ENCODE data around the gene MMEL1.

MMEL1 gene

DNA sequence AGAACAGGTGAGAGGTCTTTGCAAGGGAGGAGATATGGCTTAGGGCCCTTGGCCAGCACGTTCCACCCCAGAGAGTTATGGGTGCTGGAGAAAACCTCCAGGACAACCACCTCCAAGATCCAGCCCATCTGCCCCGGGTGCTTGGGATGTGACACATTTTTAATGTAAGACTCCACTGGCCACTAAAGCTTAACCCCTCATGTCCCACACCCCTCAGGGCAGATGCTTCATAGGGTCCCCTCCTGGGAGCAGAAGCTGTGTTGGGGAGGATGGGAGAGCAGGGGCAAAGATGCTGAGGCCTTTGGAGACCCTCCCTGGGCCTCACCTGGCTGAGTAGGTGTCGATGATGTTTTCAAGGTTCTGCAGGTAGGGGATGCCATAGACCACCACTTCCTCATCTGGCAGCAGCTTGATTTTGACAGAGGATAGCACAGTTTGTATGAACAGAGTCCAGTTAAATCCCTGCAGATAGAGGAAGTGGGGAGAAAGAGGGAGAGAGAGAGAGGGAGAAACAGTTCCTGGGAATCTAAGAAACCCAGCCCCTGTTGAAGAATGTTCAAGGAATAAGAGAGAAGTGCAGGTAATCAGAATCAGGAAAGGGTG is 34.4 kb downstream of the MMEL1 start:
- H3K4me3 ChIP-seq (ENCODE audit: low read depth in 1 of 2, low read length in 2 of 2) = no peak overlapping the region
- H3K9me3 ChIP-seq (ENCODE audit: low read length) = peaks cover 5% of the 10 kb centered on the region
- peaks cover 0 to 9% of the 10 kb centered on the region in 2 donors for H3K27me3 ChIP-seq (ENCODE audit: control insufficient read depth in 1 of 2, insufficient read depth in 2 of 2, low read length in 2 of 2)
- no peak overlapping the region for H3K27ac ChIP-seq (ENCODE audit: low read depth, low read length)
- H3K9ac ChIP-seq (ENCODE audit: low read length) = no peak overlapping the region
- H3K4me1 ChIP-seq (ENCODE audit: insufficient read depth, low read length) = no peaks in the 10 kb centered on the region
- no peaks in the 10 kb centered on the region for H3K36me3 ChIP-seq (ENCODE audit: insufficient read depth, low read length)

- Histone ChIP-seq H3K4me3 (ENCODE audit: low read depth in 1 of 2, low read length in 2 of 2) (no peak overlapping the region), H3K9ac (ENCODE audit: low read length) (no peak overlapping the region), H3K27me3 (ENCODE audit: control insufficient read depth in 1 of 2, insufficient read depth in 2 of 2, low read length in 2 of 2) (peaks cover 0 to 8% of the 10 kb centered on the region in 2 donors), H3K4me1 (ENCODE audit: insufficient read depth, low read length) (no peaks in the 10 kb centered on the region), H3K27ac (ENCODE audit: low read depth, low read length) (no peak overlapping the region), H3K36me3 (ENCODE audit: insufficient read depth, low read length) (no peaks in the 10 kb centered on the region), H3K9me3 (ENCODE audit: low read length) (peaks cover 5% of the 10 kb centered on the region)
Observed at GRCh38 chr1:2597441-2598328, 35.1 kb downstream of the MMEL1 start.

GRCh38 chr1:2596530-2597333 is 36.1 kb downstream of the MMEL1 start:
- H3K36me3 ChIP-seq (ENCODE audit: insufficient read depth, low read length) = no peaks in the 10 kb centered on the region
- H3K27ac ChIP-seq (ENCODE audit: low read depth, low read length) = no peak overlapping the region
- H3K9me3 ChIP-seq (ENCODE audit: low read length) = peaks cover 5% of the 10 kb centered on the region
- no peaks in the 10 kb centered on the region for H3K4me1 ChIP-seq (ENCODE audit: insufficient read depth, low read length)
- no peak overlapping the region for H3K4me3 ChIP-seq (ENCODE audit: low read depth in 1 of 2, low read length in 2 of 2)
- H3K27me3 ChIP-seq (ENCODE audit: control insufficient read depth in 1 of 2, insufficient read depth in 2 of 2, low read length in 2 of 2) = peaks cover 0 to 9% of the 10 kb centered on the region in 2 donors
- no peak overlapping the region for H3K9ac ChIP-seq (ENCODE audit: low read length)

- Histone ChIP-seq H3K4me3 (ENCODE audit: low read depth in 1 of 2, low read length in 2 of 2) (no peak overlapping the region), H3K27me3 (ENCODE audit: control insufficient read depth in 1 of 2, insufficient read depth in 2 of 2, low read length in 2 of 2) (peaks cover 0 to 9% of the 10 kb centered on the region in 2 donors), H3K36me3 (ENCODE audit: insufficient read depth, low read length) (no peaks in the 10 kb centered on the region), H3K27ac (ENCODE audit: low read depth, low read length) (no peak overlapping the region), H3K9ac (ENCODE audit: low read length) (no peak overlapping the region), H3K9me3 (ENCODE audit: low read length) (no peaks in the 10 kb centered on the region), H3K4me1 (ENCODE audit: insufficient read depth, low read length) (no peaks in the 10 kb centered on the region)
Observed at GRCh38 chr1:2595812-2596529, 36.8 kb downstream of the MMEL1 start.

DNA sequence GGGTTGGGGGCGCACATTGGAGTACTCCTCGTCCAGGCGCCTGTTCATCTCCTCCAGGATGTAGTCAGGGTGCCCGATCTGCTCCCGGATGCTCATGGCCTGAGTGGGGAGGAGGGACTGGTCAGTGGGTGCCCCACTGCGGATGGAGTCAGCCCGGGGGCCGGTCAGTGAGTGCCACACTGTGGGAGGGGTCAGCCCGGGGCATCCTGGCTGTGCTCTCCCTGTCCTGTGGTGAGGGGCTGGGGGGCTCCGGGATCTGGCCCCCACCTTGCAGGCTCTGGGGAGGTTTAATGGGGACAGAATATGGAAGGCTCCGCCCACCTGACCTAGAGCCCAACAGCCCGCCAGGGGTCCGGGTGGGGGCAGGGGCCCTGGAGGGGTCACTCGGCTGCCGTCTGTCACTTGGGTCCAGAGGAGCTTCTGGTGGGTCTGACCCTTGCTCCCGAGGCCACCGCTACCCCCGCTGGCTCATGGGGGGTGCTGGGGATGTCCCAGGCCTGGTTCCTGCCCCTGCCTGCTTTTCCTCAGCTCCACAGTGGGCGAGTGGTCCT is 37.5 kb downstream of the MMEL1 start:
- Histone ChIP-seq H3K9me3 (ENCODE audit: low read length) (no peaks in the 10 kb centered on the region), H3K27ac (ENCODE audit: low read depth, low read length) (no peak overlapping the region), H3K4me3 (ENCODE audit: low read depth in 1 of 2, low read length in 2 of 2) (no peak overlapping the region), H3K9ac (ENCODE audit: low read length) (no peak overlapping the region), H3K27me3 (ENCODE audit: control insufficient read depth in 1 of 2, insufficient read depth in 2 of 2, low read length in 2 of 2) (peaks cover 0 to 9% of the 10 kb centered on the region in 2 donors), H3K36me3 (ENCODE audit: insufficient read depth, low read length) (no peaks in the 10 kb centered on the region), H3K4me1 (ENCODE audit: insufficient read depth, low read length) (no peaks in the 10 kb centered on the region)

GRCh38 chr1:2594641-2595131 is 38.1 kb downstream of the MMEL1 start:
- no peaks in the 10 kb centered on the region for H3K4me1 ChIP-seq (ENCODE audit: insufficient read depth, low read length)
- H3K27ac ChIP-seq (ENCODE audit: low read depth, low read length) = no peak overlapping the region
- H3K36me3 ChIP-seq (ENCODE audit: insufficient read depth, low read length) = no peaks in the 10 kb centered on the region
- no peak overlapping the region for H3K4me3 ChIP-seq (ENCODE audit: low read depth in 1 of 2, low read length in 2 of 2)
- peaks cover 0 to 9% of the 10 kb centered on the region in 2 donors for H3K27me3 ChIP-seq (ENCODE audit: control insufficient read depth in 1 of 2, insufficient read depth in 2 of 2, low read length in 2 of 2)
- H3K9me3 ChIP-seq (ENCODE audit: low read length) = no peaks in the 10 kb centered on the region
- H3K9ac ChIP-seq (ENCODE audit: low read length) = no peak overlapping the region

- no peak overlapping the region for H3K27ac ChIP-seq (ENCODE audit: low read depth, low read length)
Observed at GRCh38 chr1:2594001-2594640, 38.7 kb downstream of the MMEL1 start.

DNA sequence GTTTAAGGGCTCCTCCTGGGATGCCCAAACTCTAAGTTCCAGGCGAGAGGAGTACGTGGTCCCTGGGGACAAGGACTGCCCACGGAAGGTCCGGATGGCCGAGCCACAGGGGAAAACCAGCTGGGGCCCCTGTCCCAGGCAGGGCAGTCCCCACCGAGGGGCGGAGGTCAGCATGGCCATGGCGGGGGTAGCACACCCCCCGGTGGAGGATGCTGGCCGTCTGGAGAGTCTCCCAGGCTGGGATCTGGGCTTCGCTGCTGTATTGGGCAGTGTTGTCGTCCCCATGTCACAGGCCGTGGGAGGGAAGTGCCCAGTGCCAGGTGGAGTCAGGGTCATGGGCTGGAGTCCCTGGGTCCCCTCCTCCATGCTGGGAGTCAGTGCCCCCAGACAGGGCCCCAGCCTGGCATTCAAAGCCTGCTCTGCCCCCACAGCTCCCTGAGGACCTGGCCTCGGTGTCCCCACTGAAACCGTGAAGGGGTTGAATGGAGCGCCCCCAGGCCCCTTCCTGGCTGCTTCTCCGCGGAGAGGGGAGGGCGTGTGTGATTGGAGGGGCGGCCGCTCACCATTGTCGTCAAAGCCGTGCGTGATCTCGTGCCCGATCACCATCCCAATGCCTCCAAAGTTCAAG is 39.5 kb downstream of the MMEL1 start:
- no peak overlapping the region for H3K27ac ChIP-seq (ENCODE audit: low read depth, low read length)
- no peaks in the 10 kb centered on the region for H3K36me3 ChIP-seq (ENCODE audit: insufficient read depth, low read length)
- peaks cover 0 to 9% of the 10 kb centered on the region in 2 donors for H3K27me3 ChIP-seq (ENCODE audit: control insufficient read depth in 1 of 2, insufficient read depth in 2 of 2, low read length in 2 of 2)
- H3K4me1 ChIP-seq (ENCODE audit: insufficient read depth, low read length) = no peaks in the 10 kb centered on the region
- H3K9ac ChIP-seq (ENCODE audit: low read length) = no peak overlapping the region
- no peaks in the 10 kb centered on the region for H3K9me3 ChIP-seq (ENCODE audit: low read length)
- no peak overlapping the region for H3K4me3 ChIP-seq (ENCODE audit: low read depth in 1 of 2, low read length in 2 of 2)

More at GRCh38 chr1:2594001-2594640, 38.7 kb downstream of the MMEL1 start:
- no peaks in the 10 kb centered on the region for H3K4me1 ChIP-seq (ENCODE audit: insufficient read depth, low read length)
- no peaks in the 10 kb centered on the region for H3K9me3 ChIP-seq (ENCODE audit: low read length)
- H3K4me3 ChIP-seq (ENCODE audit: low read depth in 1 of 2, low read length in 2 of 2) = no peak overlapping the region
- no peak overlapping the region for H3K9ac ChIP-seq (ENCODE audit: low read length)
- no peaks in the 10 kb centered on the region for H3K36me3 ChIP-seq (ENCODE audit: insufficient read depth, low read length)
- peaks cover 0 to 9% of the 10 kb centered on the region in 2 donors for H3K27me3 ChIP-seq (ENCODE audit: control insufficient read depth in 1 of 2, insufficient read depth in 2 of 2, low read length in 2 of 2)

DNA sequence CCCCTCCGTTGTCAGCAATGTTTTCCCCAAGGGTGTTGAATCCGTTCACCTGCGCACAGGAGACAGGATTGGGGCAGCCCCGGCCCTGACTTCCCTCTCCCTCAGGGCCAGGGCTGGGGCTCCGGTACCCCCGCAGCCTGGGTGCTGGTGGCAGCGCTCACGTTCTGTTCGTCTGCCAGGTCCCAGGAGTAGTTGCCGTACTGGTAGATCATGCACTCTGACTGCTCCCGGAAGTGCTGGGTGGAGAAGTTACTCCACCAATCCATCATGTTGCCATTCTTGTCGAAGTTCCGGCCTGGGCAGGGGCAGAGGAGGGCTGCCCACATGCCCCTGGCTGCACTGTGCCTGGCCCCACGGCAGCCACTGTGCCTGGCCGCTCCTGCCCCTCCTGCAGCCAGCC is 40.1 kb downstream of the MMEL1 start:
- no peak overlapping the region for H3K4me3 ChIP-seq (ENCODE audit: low read depth in 1 of 2, low read length in 2 of 2)
- H3K9me3 ChIP-seq (ENCODE audit: low read length) = no peaks in the 10 kb centered on the region
- H3K27ac ChIP-seq (ENCODE audit: low read depth, low read length) = no peak overlapping the region
- H3K36me3 ChIP-seq (ENCODE audit: insufficient read depth, low read length) = no peaks in the 10 kb centered on the region
- H3K9ac ChIP-seq (ENCODE audit: low read length) = no peak overlapping the region
- peaks cover 3% of the 10 kb centered on the region for H3K4me1 ChIP-seq (ENCODE audit: insufficient read depth, low read length)
- H3K27me3 ChIP-seq (ENCODE audit: control insufficient read depth in 1 of 2, insufficient read depth in 2 of 2, low read length in 2 of 2) = peaks cover 0 to 9% of the 10 kb centered on the region in 2 donors
